Measurements from ENCODE around the gene SLITRK1.

SLITRK1 gene

DNA sequence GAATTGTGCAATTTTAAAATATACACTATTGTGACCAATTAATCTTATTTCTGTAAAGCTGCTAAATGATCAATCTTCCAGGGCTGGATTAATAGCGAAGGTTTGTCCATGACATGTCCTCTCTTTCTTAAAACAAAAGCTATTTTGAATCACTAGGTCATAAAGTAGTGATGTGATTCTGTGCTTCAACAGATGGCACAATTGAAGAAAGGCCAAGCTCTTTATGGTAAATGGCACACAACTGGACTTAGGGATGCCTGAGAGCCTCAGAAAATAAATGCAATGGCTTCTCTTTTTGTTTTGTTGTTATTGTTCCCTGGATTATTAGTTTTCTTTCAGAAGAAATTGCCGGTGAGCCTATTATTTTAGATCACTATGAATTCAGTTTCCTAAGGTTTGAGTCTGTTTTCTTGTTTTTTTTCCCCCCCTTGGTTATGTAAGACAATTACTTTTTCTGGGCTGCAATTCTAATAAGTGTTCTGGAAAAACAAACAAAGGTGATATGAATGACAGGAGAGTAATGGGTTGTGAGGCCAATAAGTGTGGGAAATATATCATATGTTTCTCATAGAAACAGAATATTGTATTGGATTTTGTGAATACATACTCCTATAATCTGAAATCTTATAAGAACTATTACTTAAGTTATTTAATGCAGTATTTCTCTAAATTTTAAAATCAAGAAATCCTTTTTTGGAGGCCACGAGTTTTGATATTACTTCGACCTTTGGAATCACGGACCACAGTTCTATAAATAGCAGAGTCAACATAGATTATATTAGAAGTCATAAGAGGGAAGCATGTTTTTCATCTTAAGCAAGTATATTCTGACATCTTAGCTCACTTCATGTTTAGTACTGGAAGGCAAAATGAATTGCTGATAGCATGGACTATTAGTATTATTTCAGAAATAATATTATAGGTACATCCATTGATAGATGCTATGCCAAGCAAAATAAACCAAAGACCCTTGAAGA is 16.8 kb downstream of the SLITRK1 start:
- DNase-seq = no peak

DNA sequence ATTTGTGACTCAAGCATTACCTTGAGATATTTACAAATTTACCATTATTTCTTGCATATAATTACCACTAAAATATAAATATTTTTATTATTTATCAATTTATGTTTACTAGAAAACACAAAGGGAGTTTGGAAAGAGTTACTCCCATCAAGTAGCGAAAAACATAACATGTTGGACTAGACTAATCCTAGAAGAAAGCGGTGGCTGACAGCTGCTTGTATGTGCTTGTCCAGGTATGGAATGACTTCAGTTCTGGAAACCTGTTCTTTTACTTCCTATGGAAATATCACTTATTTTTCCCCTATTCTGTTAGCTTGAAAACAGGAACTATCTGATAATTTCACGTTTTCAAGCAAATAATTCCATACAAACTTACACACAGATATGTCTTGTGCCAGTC is 28.5 kb downstream of the SLITRK1 start:
- DNase-seq = no peak

DNA sequence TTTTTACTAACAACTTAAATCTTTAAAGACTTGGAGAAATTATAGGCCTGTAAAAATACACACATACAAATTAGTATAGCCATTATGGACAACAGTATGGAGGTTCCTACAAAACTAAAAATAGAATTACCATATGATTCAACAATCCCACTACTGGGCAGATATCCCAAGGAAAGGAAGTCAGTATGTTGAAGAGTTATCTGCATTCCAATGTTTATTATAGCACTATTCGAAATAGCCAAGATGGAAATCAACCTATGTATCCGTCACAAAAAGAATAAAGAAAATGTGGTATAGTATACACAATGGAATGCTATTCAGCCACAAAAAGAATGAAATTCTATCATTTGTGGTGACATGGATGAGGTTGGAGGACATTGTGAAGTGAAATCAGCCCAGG is 37.2 kb downstream of the SLITRK1 start:
- no peak for DNase-seq

DNA sequence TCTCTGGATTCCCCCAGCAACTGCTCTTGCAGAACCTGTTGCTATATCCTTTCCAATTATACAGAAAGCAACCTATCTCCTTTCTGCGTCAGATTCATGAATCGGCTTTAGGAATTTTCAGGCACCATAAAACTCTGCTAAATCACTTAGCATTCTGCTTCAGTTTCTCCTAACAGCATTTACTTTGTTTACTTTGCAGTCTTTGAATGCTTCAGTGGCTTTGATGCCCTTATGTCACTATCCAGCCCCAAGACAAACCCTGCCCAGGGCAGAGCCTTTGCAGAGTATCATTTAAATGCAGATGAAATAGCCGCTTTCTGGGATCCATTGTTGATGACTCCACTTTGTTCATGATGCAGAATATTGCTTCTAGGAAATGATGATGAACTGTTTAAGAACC is 43.1 kb downstream of the SLITRK1 start:
- no peak for DNase-seq

DNA sequence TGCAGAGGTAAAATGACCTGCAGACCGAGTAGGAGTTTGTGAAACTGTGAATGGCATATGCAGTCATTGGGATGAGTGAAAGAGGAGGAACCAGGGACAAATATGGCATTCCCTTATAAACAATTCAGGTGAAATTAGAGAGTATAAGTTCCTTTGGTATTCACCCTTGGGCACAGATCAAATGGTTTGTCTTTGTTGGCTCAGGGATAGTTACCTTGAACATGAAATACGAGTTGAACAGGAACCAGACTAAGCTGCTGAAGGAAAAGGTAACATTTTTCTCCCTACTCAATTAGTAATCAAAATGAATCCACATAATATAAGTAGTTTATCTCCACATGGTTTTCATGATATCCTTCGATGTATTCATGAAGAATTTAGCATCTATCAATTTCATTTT is 50.5 kb downstream of the SLITRK1 start:
- DNase-seq = no peak

DNA sequence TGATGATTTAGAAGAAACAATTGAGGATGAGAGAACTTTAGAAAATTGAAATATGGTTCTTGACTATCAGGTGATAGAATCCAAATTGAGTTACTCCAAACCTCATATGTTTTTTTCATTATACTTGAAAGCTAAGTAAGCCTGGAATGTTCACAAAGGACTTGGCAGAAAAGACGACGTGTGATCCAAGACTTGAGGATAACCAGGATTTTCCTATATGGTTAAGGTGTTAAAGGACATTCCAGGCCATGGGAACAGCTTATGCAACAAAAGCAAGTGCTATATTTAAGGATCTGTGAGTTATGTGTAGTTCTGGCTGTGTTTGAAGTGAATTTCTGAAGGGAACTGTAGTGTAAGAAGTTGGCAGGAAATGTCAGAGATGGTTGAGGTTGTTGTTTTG is 52.5 kb downstream of the SLITRK1 start:
- no peak for DNase-seq

DNA sequence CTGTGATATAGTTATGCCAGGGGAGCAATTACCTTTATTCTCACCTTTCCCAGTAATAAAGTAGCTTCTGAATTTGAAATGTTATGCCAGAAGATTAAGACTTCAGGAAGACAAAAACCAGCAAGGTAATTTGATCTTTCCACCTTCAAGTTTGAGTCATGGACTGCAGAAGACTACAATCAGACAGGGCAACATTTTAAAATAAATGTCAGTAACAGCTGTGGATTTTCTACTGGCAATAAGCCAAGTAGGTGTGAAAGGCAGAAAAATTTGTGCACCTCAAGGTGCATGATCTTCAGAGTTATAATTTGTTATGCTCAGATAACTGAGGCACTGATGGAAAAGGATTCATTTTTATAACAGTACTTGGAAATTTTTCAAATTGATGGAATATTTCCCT is 54.9 kb downstream of the SLITRK1 start:
- peak; percentile 8 for DNase-seq

Data from NCI-H345 (cell line).